Hair follicle dermal papilla cell (primary cell): ENCODE data around the gene CUTC. TPM values are rescaled to one million over a fixed set of nuclear protein-coding genes. Genes with fewer than 3 reads are reported as not detected.

Experiments
- total RNA-seq: library from RNA; depleted of rRNA; stranded (reverse); fragments of >200 nt; gene quantifications from 2 replicates; pipeline ENCODE4 v1.2.3, GENCODE V29; 2012

Gene CUTC, protein sequence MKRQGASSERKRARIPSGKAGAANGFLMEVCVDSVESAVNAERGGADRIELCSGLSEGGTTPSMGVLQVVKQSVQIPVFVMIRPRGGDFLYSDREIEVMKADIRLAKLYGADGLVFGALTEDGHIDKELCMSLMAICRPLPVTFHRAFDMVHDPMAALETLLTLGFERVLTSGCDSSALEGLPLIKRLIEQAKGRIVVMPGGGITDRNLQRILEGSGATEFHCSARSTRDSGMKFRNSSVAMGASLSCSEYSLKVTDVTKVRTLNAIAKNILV
- 13.7 and 15.1 TPM in 2 replicates for total RNA-seq

DNA sequence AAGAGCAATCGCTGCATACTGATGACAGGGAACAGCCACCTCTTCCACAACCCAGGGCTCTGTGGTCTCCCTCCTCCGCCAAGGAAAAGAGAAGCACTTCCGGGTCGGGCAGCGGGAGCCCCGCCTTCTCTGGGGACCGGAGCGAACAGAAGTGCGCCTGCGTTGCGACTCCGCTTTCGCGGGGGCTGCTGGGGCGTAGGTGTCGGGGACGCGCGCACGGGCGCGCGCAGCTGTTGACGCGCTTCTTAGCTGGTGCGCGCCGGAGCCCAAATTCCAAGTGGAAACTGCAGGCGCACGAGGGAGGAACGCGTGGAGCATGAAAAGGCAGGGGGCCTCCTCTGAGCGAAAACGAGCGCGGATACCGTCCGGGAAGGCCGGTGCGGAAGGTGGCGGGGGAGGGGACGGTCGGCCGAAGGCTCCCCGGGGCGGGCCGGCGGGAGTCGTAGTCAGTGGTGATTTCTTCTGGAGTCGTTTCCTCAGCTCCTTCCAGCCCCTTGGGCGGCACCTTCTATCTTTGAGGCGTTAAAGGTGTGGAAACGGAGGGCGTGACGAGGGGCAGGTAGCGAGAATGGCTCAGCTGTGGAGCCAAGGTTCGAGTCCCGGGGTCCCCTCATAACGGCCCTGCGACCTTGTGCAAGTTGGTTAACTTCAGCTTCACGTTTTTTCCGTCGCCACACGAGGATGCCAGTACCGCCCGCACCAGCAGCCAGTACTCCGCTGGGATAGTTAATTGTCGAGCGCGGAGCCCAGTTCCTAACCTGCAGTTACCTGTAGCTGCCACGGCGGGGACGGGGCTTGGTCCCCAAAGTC lies at the start of gene CUTC, which contains the start of gene COX15:
Gene CUTC (plus strand): TSS at position 202 of the 810 bp plus-strand sequence. CDS start 115 bp downstream, at position 317.
Gene COX15 (minus strand): TSS at position 95 of the 810 bp plus-strand sequence. CDS start 78 bp downstream, at position 17.

GRCh38 chr10:99782447-99783286 lies 50.6 kb downstream of the CUTC start, which contains the start of gene ABCC2:
TSS of gene ABCC2 (plus strand) at chr10:99782640. CDS start at chr10:99782845, 205 bp downstream.

Other genes with a start within 250 kb of the CUTC start
- not detected in 2 replicates for gene NKX2-3, start 199.3 kb upstream of the CUTC start, total RNA-seq
- 18.0 and 19.5 TPM in 2 replicates for gene SLC25A28, start 111.8 kb upstream of the CUTC start, total RNA-seq
- 43.5 and 52.9 TPM in 2 replicates for gene ENTPD7, start 72.7 kb upstream of the CUTC start, total RNA-seq
- gene COX15, start 107 bp upstream of the CUTC start, total RNA-seq, result 28.4 and 38.6 TPM in 2 replicates
- gene ABCC2, start 50.4 kb downstream of the CUTC start, total RNA-seq, result 1.1 and 1.3 TPM in 2 replicates